PC-3 (cell line): ENCODE results near the gene CASP10. TPM values are rescaled to one million over a fixed set of nuclear protein-coding genes. Genes with fewer than 3 reads are reported as not detected.

Source experiments
- ATAC-seq: fragments of 200-7000 bp; cut with Tn5 transposase; 2 replicates; pipeline ENCODE4 v1.9.1; 2020; ENCODE audit warnings: mild to moderate bottlenecking, moderate library complexity
- BruUV-seq: library from RNA; stranded (reverse); fragments of 400-500 nt; replicated peaks from 2 replicates; lab custom pipeline; 2021; lab: Mats Ljungman, UMichigan
- CTCF ChIA-PET: fragments of 300-600 bp; sonication (Branson Sonifier 250); formaldehyde crosslinking; loops from one replicate; lab custom pipeline; 2022; ENCODE audit warnings: antibody characterized with exemption; lab: Charles Lee
- POLR2A ChIA-PET: fragments of 300-600 bp; sonication (Branson Sonifier 250); formaldehyde crosslinking; loops from one replicate; lab custom pipeline; 2022; ENCODE audit warnings: antibody characterized with exemption; ENCODE audit not compliant: unreplicated experiment; lab: Charles Lee
- DNase-seq: peaks from one replicate; pipeline ENCODE4 v3.0.0-alpha.2; 2015
- H2AFZ ChIP-seq: fragments of 300-600 bp; sonication (generic); 2 replicates; pipeline ENCODE4 v1.6.0; 2016; ENCODE audit warnings: antibody characterized with exemption, low read length
- H3F3A ChIP-seq: fragments of 300-600 bp; sonication (generic); one replicate; pipeline ENCODE4 v1.6.0; 2017; ENCODE audit warnings: antibody characterized with exemption, low read length, control low read depth, mild to moderate bottlenecking; ENCODE audit not compliant: unreplicated experiment
- H3K27ac ChIP-seq: fragments of 300-600 bp; sonication (generic); 2 replicates; pipeline ENCODE4 v1.5.1; 2016; ENCODE audit warnings: mild to moderate bottlenecking, low read length
- H3K27me3 ChIP-seq: fragments of 300-600 bp; sonication (generic); 2 replicates; pipeline ENCODE4 v1.6.1; 2016; ENCODE audit warnings: low read length, mixed read lengths
- H3K36me3 ChIP-seq: fragments of 300-600 bp; sonication (generic); 2 replicates; pipeline ENCODE4 v1.6.1; 2016; ENCODE audit warnings: low read depth, mixed run types, low read length, mixed read lengths
- H3K4me1 ChIP-seq: fragments of 300-600 bp; sonication (generic); 2 replicates; pipeline ENCODE4 v1.5.1; 2016; ENCODE audit warnings: low read length; ENCODE audit not compliant: insufficient read depth
- H3K4me2 ChIP-seq: fragments of 300-600 bp; sonication (generic); 2 replicates; pipeline ENCODE4 v1.6.0; 2016; ENCODE audit warnings: low read length
- H3K4me3 ChIP-seq: fragments of 300-600 bp; sonication (generic); 2 replicates; pipeline ENCODE4 v1.5.1; 2016; ENCODE audit warnings: mild to moderate bottlenecking, low read length, mixed read lengths
- H3K79me2 ChIP-seq: fragments of 300-600 bp; sonication (generic); 2 replicates; pipeline ENCODE4 v1.6.1; 2017; ENCODE audit warnings: low read length, mixed read lengths
- H3K9ac ChIP-seq: fragments of 300-600 bp; sonication (generic); 2 replicates; pipeline ENCODE4 v1.6.0; 2016; ENCODE audit warnings: mild to moderate bottlenecking, low read length
- H3K9me2 ChIP-seq: fragments of 300-600 bp; sonication (generic); replicated peaks from 2 replicates; pipeline ENCODE4 v1.6.1; 2016; ENCODE audit warnings: mixed run types, low read length, mixed read lengths
- H3K9me3 ChIP-seq: fragments of 300-600 bp; sonication (generic); 2 replicates; pipeline ENCODE4 v1.6.1; 2016; ENCODE audit warnings: low read length, mixed read lengths
- H4K20me1 ChIP-seq: fragments of 300-600 bp; sonication (generic); 2 replicates; pipeline ENCODE4 v1.6.1; 2016; ENCODE audit warnings: low read length, mixed read lengths
- EZH2 ChIP-seq: fragments of 300-600 bp; sonication (generic); IDR thresholded peaks from one replicate; pipeline ENCODE4 v1.6.1; 2017; ENCODE audit warnings: antibody characterized with exemption, mild to moderate bottlenecking, low read length; ENCODE audit not compliant: unreplicated experiment
- EZH2phosphoT487 ChIP-seq: fragments of 300-600 bp; sonication (generic); IDR thresholded peaks from 2 replicates; pipeline ENCODE4 v1.6.1; 2018; ENCODE audit warnings: mild to moderate bottlenecking, antibody characterized with exemption, low read length, borderline replicate concordance
- intact Hi-C: fragments of 100-400 bp; cut with micrococcal nuclease; formaldehyde crosslinking; loops from 2 replicates; pipeline ENCODE4 v1.9.0; 2023
- total RNA-seq: library from RNA; depleted of rRNA; stranded (reverse); fragments of >200 nt; gene quantifications from 2 replicates; pipeline ENCODE4 v1.2.3, GENCODE V29; 2014
- TF ChIP-seq, protein P1 (sequence below): fragments of 300-600 bp; sonication (generic); conservative IDR thresholded peaks from 2 replicates; pipeline ENCODE4 v1.5.1; 2017; ENCODE audit warnings: antibody characterized with exemption, low read depth, mild to moderate bottlenecking, low read length

The CASP10 gene
- total RNA-seq, 1 experiment from 2014 or later, result 4.2 TPM

GRCh38 chr2:201201371-201201770 is 18.4 kb downstream of the CASP10 start:
- H3K27me3 ChIP-seq, result no peaks in the 10 kb centered on the region
- H3K79me2 ChIP-seq, result no peaks in the 10 kb centered on the region
- TF ChIP-seq EZH2phosphoT487 (no peak), EZH2 (no peak)
- TF ChIP-seq, protein P1, sequence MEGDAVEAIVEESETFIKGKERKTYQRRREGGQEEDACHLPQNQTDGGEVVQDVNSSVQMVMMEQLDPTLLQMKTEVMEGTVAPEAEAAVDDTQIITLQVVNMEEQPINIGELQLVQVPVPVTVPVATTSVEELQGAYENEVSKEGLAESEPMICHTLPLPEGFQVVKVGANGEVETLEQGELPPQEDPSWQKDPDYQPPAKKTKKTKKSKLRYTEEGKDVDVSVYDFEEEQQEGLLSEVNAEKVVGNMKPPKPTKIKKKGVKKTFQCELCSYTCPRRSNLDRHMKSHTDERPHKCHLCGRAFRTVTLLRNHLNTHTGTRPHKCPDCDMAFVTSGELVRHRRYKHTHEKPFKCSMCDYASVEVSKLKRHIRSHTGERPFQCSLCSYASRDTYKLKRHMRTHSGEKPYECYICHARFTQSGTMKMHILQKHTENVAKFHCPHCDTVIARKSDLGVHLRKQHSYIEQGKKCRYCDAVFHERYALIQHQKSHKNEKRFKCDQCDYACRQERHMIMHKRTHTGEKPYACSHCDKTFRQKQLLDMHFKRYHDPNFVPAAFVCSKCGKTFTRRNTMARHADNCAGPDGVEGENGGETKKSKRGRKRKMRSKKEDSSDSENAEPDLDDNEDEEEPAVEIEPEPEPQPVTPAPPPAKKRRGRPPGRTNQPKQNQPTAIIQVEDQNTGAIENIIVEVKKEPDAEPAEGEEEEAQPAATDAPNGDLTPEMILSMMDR, result no peak
- ChIA-PET CTCF (no interaction called here), POLR2A (interaction anchor here (0.7 kb wide), 1 partner anchor 239 kb away, joined by 3 read pairs; no protein-coding TSS in a partner anchor)
- no peaks in the 10 kb centered on the region for H3K36me3 ChIP-seq
- no peak overlapping the region for H3K4me2 ChIP-seq
- no peaks in the 10 kb centered on the region for H3K4me1 ChIP-seq
- H3K9me2 ChIP-seq, result no peaks in the 10 kb centered on the region
- no peaks in the 10 kb centered on the region for H4K20me1 ChIP-seq
- H3K4me3 ChIP-seq, result no peak overlapping the region
- intact Hi-C loops, result no loop called here
- no peak overlapping the region for H3K27ac ChIP-seq
- no TSS peak for BruUV-seq
- no peak for DNase-seq
- ATAC-seq, result no peak
- no peaks in the 10 kb centered on the region for H3F3A ChIP-seq
- no peaks in the 10 kb centered on the region for H3K9me3 ChIP-seq
- H3K9ac ChIP-seq, result no peak overlapping the region
- H2AFZ ChIP-seq, result no peak overlapping the region

- no peaks in the 10 kb centered on the region for H3K4me1 ChIP-seq
- ChIA-PET POLR2A (no interaction called here), CTCF (no interaction called here)
- no peaks in the 10 kb centered on the region for H3K36me3 ChIP-seq
- no peak overlapping the region for H3K27ac ChIP-seq
- no TSS peak for BruUV-seq
- no peaks in the 10 kb centered on the region for H3K9me2 ChIP-seq
- H4K20me1 ChIP-seq, result no peaks in the 10 kb centered on the region
- H3K27me3 ChIP-seq, result no peaks in the 10 kb centered on the region
- no peak overlapping the region for H2AFZ ChIP-seq
- no peak overlapping the region for H3K4me2 ChIP-seq
- H3K9ac ChIP-seq, result no peak overlapping the region
- intact Hi-C loops, result no loop called here
- no peaks in the 10 kb centered on the region for H3F3A ChIP-seq
- DNase-seq, result no peak
- no peaks in the 10 kb centered on the region for H3K9me3 ChIP-seq
- no peaks in the 10 kb centered on the region for H3K79me2 ChIP-seq
- H3K4me3 ChIP-seq, result no peak overlapping the region
- ATAC-seq, result no peak
- TF ChIP-seq, protein P1, result no peak
- no peak for TF ChIP-seq EZH2
- TF ChIP-seq EZH2phosphoT487, result no peak
Measured at GRCh38 chr2:201203916-201204654, 21.1 kb downstream of the CASP10 start.

GRCh38 chr2:201204655-201205514 is 21.9 kb downstream of the CASP10 start:
- Histone ChIP-seq H3K36me3 (no peaks in the 10 kb centered on the region), H3K4me2 (no peak overlapping the region), H3K9me2 (no peaks in the 10 kb centered on the region), H3F3A (no peaks in the 10 kb centered on the region), H2AFZ (no peak overlapping the region), H3K9ac (no peak overlapping the region), H4K20me1 (no peaks in the 10 kb centered on the region), H3K4me1 (no peaks in the 10 kb centered on the region), H3K9me3 (no peaks in the 10 kb centered on the region), H3K27me3 (no peaks in the 10 kb centered on the region), H3K79me2 (no peaks in the 10 kb centered on the region), H3K4me3 (no peak overlapping the region), H3K27ac (no peak overlapping the region)
- intact Hi-C loops, result no loop called here
- TF ChIP-seq, protein P1, result no peak
- no peak for TF ChIP-seq EZH2phosphoT487
- no peak for TF ChIP-seq EZH2
- no peak for DNase-seq
- CTCF ChIA-PET, result no interaction called here
- no peak for ATAC-seq
- BruUV-seq, result no TSS peak
- POLR2A ChIA-PET, result no interaction called here
